HCT116 (cell line): Measurements from ENCODE around the gene DYRK2. TPM values are rescaled to one million over a fixed set of nuclear protein-coding genes. Genes with fewer than 3 reads are reported as not detected.

Experiments
- ATAC-seq: fragments of 200-7000 bp; cut with Tn5 transposase; 2 replicates; pipeline ENCODE4 v1.9.1; 2020; ENCODE audit warnings: mild to moderate bottlenecking, moderate library complexity
- BruUV-seq: library from RNA; stranded (reverse); fragments of 400-500 nt; replicated peaks from 2 replicates; lab custom pipeline; 2021; lab: Mats Ljungman, UMichigan
- CTCF ChIA-PET: fragments of 300-600 bp; sonication (Branson Sonifier 250); formaldehyde crosslinking; loops from one replicate; lab custom pipeline; 2021; ENCODE audit warnings: antibody characterized with exemption; lab: Charles Lee
- POLR2A ChIA-PET: fragments of 300-600, 350-600 bp; sonication (Branson Sonifier 250); formaldehyde crosslinking; loops from one replicate; lab custom pipeline; 2021; ENCODE audit warnings: antibody characterized with exemption; lab: Charles Lee
- RAD21 ChIA-PET, 2 experiments: fragments of 300-600 bp; sonication (Branson Sonifier 250); formaldehyde crosslinking; loops; one replicate each; lab custom pipeline; 2023; ENCODE audit warnings: low total read pairs in 2 of 2; ENCODE audit not compliant: uncharacterized antibody in 2 of 2, unreplicated experiment in 2 of 2, low non-redundant PET in 1 of 2; lab: Charles Lee
- DNase-seq: peaks from one replicate; pipeline ENCODE4 v3.0.0-alpha.2; 2010; ENCODE audit warnings: low read depth, low spot score
- H2AFZ ChIP-seq: fragments of 200-600 bp; shearing (Covaris generic), sonication (generic); 2 replicates; pipeline ENCODE4 v1.6.1; 2017; ENCODE audit warnings: low read depth, mixed run types, mixed read lengths, antibody characterized with exemption, low read length; ENCODE audit not compliant: poor library complexity, severe bottlenecking
- H3K27ac ChIP-seq: 2 replicates; pipeline ENCODE4 v1.5.1; 2012; ENCODE audit warnings: low read depth, low read length
- H3K27me3 ChIP-seq: fragments of 200-600 bp; sonication (generic); 2 replicates; pipeline ENCODE4 v1.6.1; 2016; ENCODE audit warnings: mixed run types, low read length, mixed read lengths; ENCODE audit not compliant: insufficient read depth
- H3K36me3 ChIP-seq, 2 experiments: fragments of 200-500 bp in 1 of 2; fragments of 200-600 bp in 1 of 2; sonication (Bioruptor generic) in 1 of 2; sonication (generic) in 1 of 2; 2 replicates each; pipeline versions ENCODE4 v1.5.1 to v1.6.1; 2014 to 2016; ENCODE audit warnings: low read length in 2 of 2, inconsistent platforms in 1 of 2, mixed read lengths in 1 of 2, mixed run types in 1 of 2; ENCODE audit not compliant: insufficient read depth in 2 of 2, control insufficient read depth in 1 of 2
- H3K4me1 ChIP-seq, 2 experiments: fragments of 200-600 bp in 1 of 2; sonication (generic) in 1 of 2; 2 replicates each; pipeline versions ENCODE4 v1.5.1 to v1.6.1; 2012 to 2017; ENCODE audit warnings: low read length in 2 of 2, inconsistent platforms in 1 of 2, mild to moderate bottlenecking in 1 of 2, mixed read lengths in 1 of 2, mixed run types in 1 of 2, moderate library complexity in 1 of 2; ENCODE audit not compliant: insufficient read depth in 2 of 2, control insufficient read depth in 1 of 2
- H3K4me2 ChIP-seq: fragments of 200-600 bp; sonication (generic); 2 replicates; pipeline ENCODE4 v1.6.1; 2017; ENCODE audit warnings: mixed run types, low read length, mixed read lengths
- H3K4me3 ChIP-seq, 2 experiments: fragments of 200-600 bp in 1 of 2; sonication (generic) in 1 of 2; replicated peaks in 1 of 2; 2 replicates each; pipeline ENCODE4 v1.5.1; 2011 to 2016; ENCODE audit warnings: low read length in 2 of 2, control low read depth in 1 of 2, low read depth in 1 of 2, mild to moderate bottlenecking in 1 of 2, mixed read lengths in 1 of 2, mixed run types in 1 of 2
- H3K79me2 ChIP-seq: fragments of 200-600 bp; sonication (generic); 2 replicates; pipeline ENCODE4 v1.6.1; 2017; ENCODE audit warnings: mild to moderate bottlenecking, mixed run types, low read length, moderate library complexity, mixed read lengths; ENCODE audit not compliant: insufficient read depth
- H3K9ac ChIP-seq: fragments of 200-600 bp; sonication (generic); 2 replicates; pipeline ENCODE4 v1.6.1; 2016; ENCODE audit warnings: low read length, mixed read lengths
- H3K9me2 ChIP-seq: fragments of 200-600 bp; sonication (generic), shearing (Covaris generic); 2 replicates; pipeline ENCODE4 v1.6.1; 2017; ENCODE audit warnings: mixed run types, mild to moderate bottlenecking, moderate library complexity; ENCODE audit not compliant: insufficient read depth
- H3K9me3 ChIP-seq, 2 experiments: fragments of 200-500 bp in 1 of 2; fragments of 200-600 bp in 1 of 2; sonication (Bioruptor generic) in 1 of 2; sonication (generic) in 1 of 2; 2 replicates each; pipeline ENCODE4 v1.6.1; 2014 to 2017; ENCODE audit warnings: low read length in 2 of 2, mixed read lengths in 2 of 2, inconsistent platforms in 1 of 2, low read depth in 1 of 2, mild to moderate bottlenecking in 1 of 2, mixed run types in 1 of 2, moderate library complexity in 1 of 2; ENCODE audit not compliant: control insufficient read depth in 1 of 2, insufficient read depth in 1 of 2
- H4K20me1 ChIP-seq: fragments of 200-600 bp; sonication (generic), shearing (Covaris generic); 2 replicates; pipeline ENCODE4 v1.6.1; 2017; ENCODE audit warnings: mixed run types, mild to moderate bottlenecking, moderate library complexity; ENCODE audit not compliant: insufficient read depth
- EZH2 ChIP-seq: fragments of 200-600 bp; sonication (generic); IDR thresholded peaks from 2 replicates; pipeline ENCODE4 v1.6.1; 2017; ENCODE audit warnings: antibody characterized with exemption, mixed run types
- MAX ChIP-seq: IDR thresholded peaks from 2 replicates; pipeline ENCODE4 v1.6.1; 2012
- RAD21 ChIP-seq: IDR thresholded peaks from 2 replicates; pipeline ENCODE4 v1.6.1; 2012; ENCODE audit warnings: low read depth, mild to moderate bottlenecking
- REST ChIP-seq: IDR thresholded peaks from 2 replicates; pipeline ENCODE4 v1.6.1; 2012; ENCODE audit warnings: low read depth
- SRF ChIP-seq: IDR thresholded peaks from 2 replicates; pipeline ENCODE4 v1.6.1; 2012; ENCODE audit warnings: low read depth
- TCF7L2 ChIP-seq: IDR thresholded peaks from 2 replicates; pipeline ENCODE4 v1.7.0; 2011; ENCODE audit warnings: borderline replicate concordance, inconsistent platforms; ENCODE audit not compliant: insufficient read depth, insufficient read length; ENCODE audit errors: extremely low read depth
- ZFX ChIP-seq: fragments of 450-650 bp; IDR thresholded peaks from 2 replicates; pipeline ENCODE4 v1.6.1; 2017
- intact Hi-C: fragments of 100-400 bp; cut with micrococcal nuclease; formaldehyde crosslinking; loops from 2 replicates; pipeline ENCODE4 v1.10.0; 2022
- total RNA-seq: library from RNA; stranded (reverse); gene quantifications from one replicate; pipeline ENCODE4 v1.2.1, GENCODE V29; 2021; ENCODE audit not compliant: unreplicated experiment

DYRK2 gene
- total RNA-seq, 1 experiment from 2014 or later, result 28.7 TPM

- Histone ChIP-seq H3K4me3 (no peak overlapping the region), H3K4me1 (no peaks in the 10 kb centered on the region), H3K4me2 (no peak overlapping the region), H3K79me2 (no peaks in the 10 kb centered on the region), H4K20me1 (no peaks in the 10 kb centered on the region), H3K9me3 (no peaks in the 10 kb centered on the region), H3K27ac (no peak overlapping the region), H3K27me3 (peaks cover 7% of the 10 kb centered on the region; the same call in 1 of the 2 replicates), H3K9ac (no peak overlapping the region), H3K36me3 (no peaks in the 10 kb centered on the region), H2AFZ (no peak overlapping the region), H3K9me2 (no peaks in the 10 kb centered on the region)
- no TSS peak for BruUV-seq
- ChIA-PET RAD21 (no interaction called here), POLR2A (no interaction called here), CTCF (no interaction called here)
- DNase-seq (no peak), ATAC-seq (no peak)
- intact Hi-C loops, result no loop called here
- TF ChIP-seq EZH2 (no peak), TCF7L2 (no peak), RAD21 (no peak), REST (no peak), MAX (no peak), SRF (no peak), ZFX (no peak)
Measured at GRCh38 chr12:67702136-67702535, 53.6 kb downstream of the DYRK2 start.
